Liver (tissue), 3 donors: ENCODE measurements around the gene EVI5.
A peak's percentile ranks its signal among the peaks of the same experiment; 100 is the strongest.

Experiments
- CTCF ChIP-seq: fragments of 150-350 bp; IDR thresholded peaks from 2 replicates; pipeline ENCODE4 v1.5.1; 2017; ENCODE audit warnings: improper control_type of control experiment, low read depth, low read length; ENCODE audit not compliant: missing input control
- EGR1 ChIP-seq, 2 donors: IDR thresholded peaks; 2 replicates each; pipeline ENCODE4 v1.6.1; 2016 to 2018; ENCODE audit warnings: antibody characterized with exemption in 2 of 2, low read depth in 2 of 2
- FOXA1 ChIP-seq: IDR thresholded peaks from 2 replicates; pipeline ENCODE4 v1.6.1; 2016; ENCODE audit warnings: antibody characterized with exemption
- JUND ChIP-seq, 2 donors: IDR thresholded peaks; 2 replicates each; pipeline ENCODE4 v1.6.1; 2016; ENCODE audit warnings: antibody characterized with exemption in 2 of 2
- RAD21 ChIP-seq, 2 donors: IDR thresholded peaks; 2 replicates each; pipeline ENCODE4 v1.6.1; 2016; ENCODE audit warnings: antibody characterized with exemption in 2 of 2, mild to moderate bottlenecking in 2 of 2
- RXRA ChIP-seq, 2 donors: IDR thresholded peaks; 2 replicates each; pipeline ENCODE4 v1.6.1; 2017 to 2018; ENCODE audit warnings: antibody characterized with exemption in 2 of 2, mild to moderate bottlenecking in 1 of 2
- SP1 ChIP-seq: IDR thresholded peaks from 2 replicates; pipeline ENCODE4 v1.6.1; 2018; ENCODE audit warnings: antibody characterized with exemption, mild to moderate bottlenecking
- YY1 ChIP-seq: IDR thresholded peaks from 2 replicates; pipeline ENCODE4 v1.6.1; 2016; ENCODE audit warnings: antibody characterized with exemption, mild to moderate bottlenecking
- ZBTB33 ChIP-seq: IDR thresholded peaks from 2 replicates; pipeline ENCODE4 v1.6.1; 2016; ENCODE audit warnings: antibody characterized with exemption
- TF ChIP-seq, protein P1 (sequence below): IDR thresholded peaks from 2 replicates; pipeline ENCODE4 v1.6.1; 2016; ENCODE audit warnings: antibody characterized with exemption
- donor health status: healthy.
- donor health status: healthy.

DNA sequence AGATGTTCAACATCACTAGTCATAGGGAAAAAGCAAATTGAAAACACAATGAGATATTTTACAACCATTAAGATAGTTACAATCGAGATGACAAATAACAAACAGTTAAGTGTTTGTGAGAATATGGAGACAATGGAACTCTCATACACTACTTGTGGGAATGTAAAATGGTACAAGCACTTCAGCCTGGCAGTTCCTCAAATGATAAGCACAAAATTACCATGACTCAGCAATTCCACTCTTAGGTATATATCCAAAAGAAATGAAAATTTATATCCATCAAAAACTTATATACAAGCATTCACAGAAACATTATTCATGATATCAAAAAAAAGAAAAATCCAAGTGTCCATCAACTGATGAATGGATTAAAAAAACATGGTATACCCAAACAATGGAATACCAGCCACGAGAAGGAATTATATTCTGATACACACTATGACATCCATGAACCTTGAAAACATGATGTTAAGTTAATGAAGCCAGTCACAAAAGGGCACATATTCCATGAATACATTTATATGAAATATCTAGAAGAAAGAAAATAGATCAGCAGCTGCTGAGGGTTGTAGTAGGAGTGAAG is 76.4 kb downstream of the EVI5 start:
- TF ChIP-seq EGR1 (IDR thresholded peaks at IDR 0.05; ENCODE audit: low read depth in 2 of 2) = no peak
- no peak for TF ChIP-seq RAD21 (IDR thresholded peaks at IDR 0.05)
- TF ChIP-seq CTCF = no peak
- no peak for TF ChIP-seq RXRA (IDR thresholded peaks at IDR 0.05)
- no peak for TF ChIP-seq JUND (IDR thresholded peaks at IDR 0.05)
- no peak for TF ChIP-seq SP1
- TF ChIP-seq ZBTB33 = no peak
- TF ChIP-seq FOXA1 = no peak
- peak; percentile 39 for TF ChIP-seq YY1
- TF ChIP-seq, protein P1, sequence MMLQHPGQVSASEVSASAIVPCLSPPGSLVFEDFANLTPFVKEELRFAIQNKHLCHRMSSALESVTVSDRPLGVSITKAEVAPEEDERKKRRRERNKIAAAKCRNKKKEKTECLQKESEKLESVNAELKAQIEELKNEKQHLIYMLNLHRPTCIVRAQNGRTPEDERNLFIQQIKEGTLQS = no peak
